ENCODE results near the gene RPP40. TPM values are rescaled to one million over a fixed set of nuclear protein-coding genes. Genes with fewer than 3 reads are reported as not detected.

Gene RPP40
- total RNA-seq, 1 donor from 2014 or later = 6.2 TPM

DNA sequence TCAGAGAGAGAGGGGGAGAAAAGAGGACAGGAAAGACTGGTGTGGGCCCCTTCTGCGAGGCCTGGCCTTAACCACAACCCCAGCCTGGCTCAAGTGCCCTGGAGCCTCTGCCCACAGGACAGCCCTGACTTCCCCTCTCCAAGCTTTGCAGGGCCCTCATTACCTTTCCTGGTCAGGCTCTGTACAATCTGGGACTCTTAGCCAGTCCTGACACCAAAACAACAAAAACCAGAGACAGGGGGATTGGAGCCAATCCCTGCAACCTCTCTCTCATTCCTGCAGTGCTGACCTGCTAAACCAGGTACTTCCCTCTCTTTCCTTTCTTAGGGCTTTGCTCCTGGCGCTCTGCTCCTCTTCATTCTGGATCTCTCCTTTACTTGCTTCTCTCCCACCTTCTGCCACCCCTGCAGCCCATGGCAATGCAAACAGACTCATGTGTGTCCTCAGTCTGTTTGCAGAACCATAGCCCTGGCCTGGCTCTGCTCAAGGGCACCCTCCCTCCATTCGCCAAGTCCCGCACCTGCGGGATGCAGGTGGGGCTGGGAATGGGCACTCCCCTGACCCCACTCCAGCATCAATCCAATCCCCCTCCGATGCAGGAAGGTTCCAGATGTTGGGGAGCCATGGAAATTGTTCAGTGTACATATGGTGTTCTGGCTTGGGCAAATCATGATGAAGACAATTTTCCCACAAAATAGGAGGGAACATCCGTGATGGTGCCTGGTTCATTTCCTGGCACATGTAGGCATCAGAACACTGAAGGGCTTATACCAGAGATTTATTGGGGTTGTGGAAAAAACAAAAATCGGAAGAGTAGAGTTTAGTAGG lies 38.1 kb downstream of the RPP40 start:
- DNase-seq (ENCODE audit: low spot score) = no peak
- Mint-ChIP-seq H3K4me3 (ENCODE audit: unreplicated experiment) (no peak overlapping the region), H3K4me1 (ENCODE audit: low read depth) (no peaks in the 10 kb centered on the region), H3K36me3 (ENCODE audit: low read depth) (no peaks in the 10 kb centered on the region), H3K27ac (ENCODE audit: unreplicated experiment) (no peak overlapping the region), H3K9me3 (ENCODE audit: low read depth) (no peaks in the 10 kb centered on the region), H3K27me3 (ENCODE audit: low read depth) (no peaks in the 10 kb centered on the region)
- no peak for TF ChIP-seq CTCF (IDR thresholded peaks at IDR 0.05)

GRCh38 chr6:4964675-4965561 lies 38.9 kb downstream of the RPP40 start:
- H3K36me3 Mint-ChIP-seq (ENCODE audit: low read depth) = no peaks in the 10 kb centered on the region
- DNase-seq (ENCODE audit: low spot score) = no peak
- no peaks in the 10 kb centered on the region for H3K4me1 Mint-ChIP-seq (ENCODE audit: low read depth)
- no peak overlapping the region for H3K27ac Mint-ChIP-seq (ENCODE audit: unreplicated experiment)
- H3K9me3 Mint-ChIP-seq (ENCODE audit: low read depth) = peaks cover 5% of the 10 kb centered on the region
- TF ChIP-seq CTCF (IDR thresholded peaks at IDR 0.05) = no peak
- no peaks in the 10 kb centered on the region for H3K27me3 Mint-ChIP-seq (ENCODE audit: low read depth)
- H3K4me3 Mint-ChIP-seq (ENCODE audit: unreplicated experiment) = no peak overlapping the region

DNA sequence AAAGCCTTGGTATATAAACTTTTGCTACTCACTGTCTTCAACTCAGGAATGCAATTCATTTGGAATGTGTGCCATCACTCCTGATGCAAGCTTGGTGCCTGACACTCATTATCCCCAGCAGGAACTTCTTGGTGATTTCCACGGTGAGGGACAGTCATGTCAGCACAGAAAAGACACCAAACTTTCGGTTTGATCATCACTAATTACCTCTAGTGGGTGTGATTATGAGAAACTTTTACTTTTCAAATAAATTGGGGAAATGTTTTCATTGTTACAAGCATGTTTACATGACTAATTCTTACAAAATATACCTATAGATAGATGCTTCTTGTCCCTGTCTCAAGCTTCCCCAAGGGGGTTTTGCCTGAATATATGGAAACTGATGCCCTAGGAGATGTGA lies 40.9 kb downstream of the RPP40 start:
- DNase-seq (ENCODE audit: low spot score) = no peak
- no peak overlapping the region for H3K27ac Mint-ChIP-seq (ENCODE audit: unreplicated experiment)
- H3K36me3 Mint-ChIP-seq (ENCODE audit: low read depth) = no peaks in the 10 kb centered on the region
- TF ChIP-seq CTCF (IDR thresholded peaks at IDR 0.05) = no peak
- no peaks in the 10 kb centered on the region for H3K27me3 Mint-ChIP-seq (ENCODE audit: low read depth)
- no peak overlapping the region for H3K4me3 Mint-ChIP-seq (ENCODE audit: unreplicated experiment)
- H3K9me3 Mint-ChIP-seq (ENCODE audit: low read depth) = peaks cover 7% of the 10 kb centered on the region
- H3K4me1 Mint-ChIP-seq (ENCODE audit: low read depth) = no peaks in the 10 kb centered on the region

- no peak for DNase-seq (ENCODE audit: low spot score)
- Mint-ChIP-seq H3K27ac (ENCODE audit: unreplicated experiment) (no peak overlapping the region), H3K36me3 (ENCODE audit: low read depth) (peaks cover 3% of the 10 kb centered on the region), H3K9me3 (ENCODE audit: low read depth) (peaks cover 7% of the 10 kb centered on the region), H3K4me3 (ENCODE audit: unreplicated experiment) (no peak overlapping the region), H3K27me3 (ENCODE audit: low read depth) (no peaks in the 10 kb centered on the region), H3K4me1 (ENCODE audit: low read depth) (no peaks in the 10 kb centered on the region)
- TF ChIP-seq CTCF (IDR thresholded peaks at IDR 0.05) = no peak
These were observed 42.3 kb downstream of the RPP40 start for GRCh38 chr6:4961322-4962168.

- DNase-seq (ENCODE audit: low spot score) = no peak
- no peak for TF ChIP-seq CTCF (IDR thresholded peaks at IDR 0.05)
- Mint-ChIP-seq H3K9me3 (ENCODE audit: low read depth) (peaks cover 7% of the 10 kb centered on the region), H3K4me3 (ENCODE audit: unreplicated experiment) (no peak overlapping the region), H3K36me3 (ENCODE audit: low read depth) (peaks cover 19% of the 10 kb centered on the region), H3K27me3 (ENCODE audit: low read depth) (no peaks in the 10 kb centered on the region), H3K27ac (ENCODE audit: unreplicated experiment) (no peak overlapping the region), H3K4me1 (ENCODE audit: low read depth) (no peaks in the 10 kb centered on the region)
These were observed 45.2 kb downstream of the RPP40 start for GRCh38 chr6:4958624-4959023.

Data from chondrocyte (in vitro differentiated cells).